Midbrain (tissue), 1 donor: ENCODE results near the gene KCNJ9.
"Not testable (repeated sequence)": the region's sequence is repeated elsewhere in the genome, so short reads cannot be mapped to it uniquely, and the experiment has no call there.

Source experiments
- DNase-seq: peaks from one replicate; lab custom pipeline; 2025; lab: John Stamatoyannopoulos, UW

KCNJ9 gene

GRCh38 chr1:160103658-160104408, 22.5 kb downstream of the KCNJ9 start:
- peak; percentile 51 for DNase-seq

- DNase-seq = peak; percentile 25
Observed at GRCh38 chr1:160104486-160104885, 23.1 kb downstream of the KCNJ9 start.

- no peak for DNase-seq
Observed at GRCh38 chr1:160105155-160105554, 23.8 kb downstream of the KCNJ9 start.

GRCh38 chr1:160107512-160107911, 26.2 kb downstream of the KCNJ9 start:
- DNase-seq = no peak

- peak; percentile 40 for DNase-seq
Observed at GRCh38 chr1:160108888-160109662, 27.7 kb downstream of the KCNJ9 start.

- no peak for DNase-seq
Observed at GRCh38 chr1:160109686-160110085, 28.3 kb downstream of the KCNJ9 start.

- not testable (repeated sequence) for DNase-seq
Observed at GRCh38 chr1:160111462-160111861, 30.1 kb downstream of the KCNJ9 start.

GRCh38 chr1:160112357-160112756, 31.0 kb downstream of the KCNJ9 start:
- no peak for DNase-seq

GRCh38 chr1:160113407-160113806, 32.1 kb downstream of the KCNJ9 start:
- DNase-seq = no peak

GRCh38 chr1:160114085-160114484, 32.7 kb downstream of the KCNJ9 start:
- DNase-seq = peak; percentile 69

- peak; percentile 53 for DNase-seq
Observed at GRCh38 chr1:160115545-160116282, 34.4 kb downstream of the KCNJ9 start, which contains the start of gene ATP1A2. TSS of gene ATP1A2 (plus strand) at chr1:160115759. CDS start at chr1:160115862, 103 bp downstream.

GRCh38 chr1:160116283-160117147, 35.2 kb downstream of the KCNJ9 start:
- no peak for DNase-seq

- DNase-seq = no peak
Observed at GRCh38 chr1:160117300-160117699, 36.0 kb downstream of the KCNJ9 start.

GRCh38 chr1:160117709-160118183, 36.4 kb downstream of the KCNJ9 start:
- peak; percentile 85 for DNase-seq

GRCh38 chr1:160118928-160119327, 37.6 kb downstream of the KCNJ9 start:
- no peak for DNase-seq

GRCh38 chr1:160120797-160121196, 39.5 kb downstream of the KCNJ9 start:
- no peak for DNase-seq

GRCh38 chr1:160121388-160121787, 40.0 kb downstream of the KCNJ9 start:
- no peak for DNase-seq

- DNase-seq = no peak
Observed at GRCh38 chr1:160122978-160123495, 41.7 kb downstream of the KCNJ9 start.

GRCh38 chr1:160123726-160124125, 42.4 kb downstream of the KCNJ9 start:
- no peak for DNase-seq

GRCh38 chr1:160124705-160125478, 43.6 kb downstream of the KCNJ9 start:
- no peak for DNase-seq
